Measurements from ENCODE around the gene TMEM234.

The TMEM234 gene

GRCh38 chr1:32170991-32171390 lies 51.2 kb downstream of the TMEM234 start:
- Histone ChIP-seq H3K27ac (no peak overlapping the region), H3K4me3 (ENCODE audit: low read depth, low read length) (no peak overlapping the region), H3K36me3 (replicated peaks) (peaks cover 59% of the 10 kb centered on the region), H3K27me3 (replicated peaks) (no peaks in the 10 kb centered on the region)
- DNase-seq, result no peak
- no peak for TF ChIP-seq CTCF (IDR thresholded peaks at IDR 0.05; ENCODE audit: low read depth, low read length, missing control alignments)
- in situ Hi-C loops (cut with HindIII; ENCODE audit: low pct_ligation_motif_present, low sequenced_read_pairs), result no loop called here
